Smooth muscle cell (in vitro differentiated cells): Measurements from ENCODE around the gene FLNB. TPM values are rescaled to one million over a fixed set of nuclear protein-coding genes. Genes with fewer than 3 reads are reported as not detected.

ENCODE experiments used
- DNase-seq: peaks from one replicate; lab custom pipeline; 2025; ENCODE audit not compliant: unreplicated experiment; lab: John Stamatoyannopoulos, UW
- H2AFZ ChIP-seq: fragments of 200-600 bp; sonication (generic); 2 replicates; pipeline ENCODE4 v1.6.0; 2016; ENCODE audit warnings: antibody characterized with exemption, low read depth, mild to moderate bottlenecking
- H3F3A ChIP-seq: fragments of 200-600 bp; sonication (generic); 2 replicates; pipeline ENCODE4 v1.6.0; 2017; ENCODE audit warnings: antibody characterized with exemption, low read depth
- H3K27ac ChIP-seq: fragments of 200-600 bp; sonication (generic); 2 replicates; pipeline ENCODE4 v1.5.1; 2016; ENCODE audit warnings: low read depth, mild to moderate bottlenecking
- H3K27me3 ChIP-seq: fragments of 200-600 bp; sonication (generic); 2 replicates; pipeline ENCODE4 v1.6.1; 2016; ENCODE audit warnings: low read depth, mild to moderate bottlenecking
- H3K36me3 ChIP-seq: fragments of 200-600 bp; sonication (generic); 2 replicates; pipeline ENCODE4 v1.5.1; 2016; ENCODE audit warnings: low read depth
- H3K4me1 ChIP-seq: fragments of 200-600 bp; sonication (generic); 2 replicates; pipeline ENCODE4 v1.5.1; 2016; ENCODE audit warnings: low read depth
- H3K4me2 ChIP-seq: fragments of 200-600 bp; sonication (generic); 2 replicates; pipeline ENCODE4 v1.6.0; 2016; ENCODE audit warnings: mild to moderate bottlenecking
- H3K4me3 ChIP-seq: fragments of 200-600 bp; sonication (generic); 2 replicates; pipeline ENCODE4 v1.5.1; 2016; ENCODE audit warnings: mild to moderate bottlenecking
- H3K79me2 ChIP-seq: fragments of 200-600 bp; sonication (generic); 2 replicates; pipeline ENCODE4 v1.6.0; 2016; ENCODE audit warnings: low read depth, mild to moderate bottlenecking
- H3K9ac ChIP-seq: fragments of 200-600 bp; sonication (generic); 2 replicates; pipeline ENCODE4 v1.6.0; 2016; ENCODE audit warnings: low read depth
- H3K9me3 ChIP-seq: fragments of 200-600 bp; sonication (generic); replicated peaks from 2 replicates; pipeline ENCODE4 v1.5.1; 2016; ENCODE audit warnings: low read depth
- H4K20me1 ChIP-seq: fragments of 200-600 bp; sonication (generic); 2 replicates; pipeline ENCODE4 v1.6.0; 2016; ENCODE audit warnings: low read depth
- CTCF ChIP-seq: fragments of 200-600 bp; sonication (generic); IDR thresholded peaks from 2 replicates; pipeline ENCODE4 v1.5.1; 2017; ENCODE audit warnings: borderline replicate concordance, mild to moderate bottlenecking, antibody characterized with exemption; ENCODE audit not compliant: insufficient read depth, poor library complexity, severe bottlenecking
- WGBS: methylation state at CpG from one replicate; pipeline ENCODE4 v1.1.7; 2016; ENCODE audit warnings: low lambda C conversion rate; 5-methylcytosine and 5-hydroxymethylcytosine counted together
- polyA plus RNA-seq: library from polyadenylated mRNA; unstranded; fragments of >200 nt; fragmentation: Nextera tagmentation; extraction: Ambion mirVana; gene quantifications from 2 replicates; pipeline ENCODE4 v1.2.1, GENCODE V29; 2016
- total RNA-seq: library from RNA; depleted of rRNA; stranded (reverse); fragments of >200 nt; gene quantifications from 2 replicates; pipeline ENCODE4 v1.2.3, GENCODE V29; 2014

FLNB gene
- total and polyA plus RNA-seq, 2 experiments from 2014 or later, result 52.7 to 145 TPM

GRCh38 chr3:58141766-58142345 lies 133.6 kb downstream of the FLNB start:
- Histone ChIP-seq H3K27me3 (no peaks in the 10 kb centered on the region), H3K4me1 (no peaks in the 10 kb centered on the region), H2AFZ (no peak overlapping the region), H3K4me2 (no peak overlapping the region), H3K9ac (no peak overlapping the region), H3F3A (no peaks in the 10 kb centered on the region), H3K27ac (no peak overlapping the region), H4K20me1 (peaks cover 47% of the 10 kb centered on the region), H3K9me3 (no peaks in the 10 kb centered on the region), H3K36me3 (peaks cover 29% of the 10 kb centered on the region), H3K4me3 (no peak overlapping the region), H3K79me2 (no peaks in the 10 kb centered on the region)
- TF ChIP-seq CTCF, result no peak
- DNase-seq, result no peak
- WGBS, result 98% methylated on average over 12 of the region's 12 CpGs

DNA sequence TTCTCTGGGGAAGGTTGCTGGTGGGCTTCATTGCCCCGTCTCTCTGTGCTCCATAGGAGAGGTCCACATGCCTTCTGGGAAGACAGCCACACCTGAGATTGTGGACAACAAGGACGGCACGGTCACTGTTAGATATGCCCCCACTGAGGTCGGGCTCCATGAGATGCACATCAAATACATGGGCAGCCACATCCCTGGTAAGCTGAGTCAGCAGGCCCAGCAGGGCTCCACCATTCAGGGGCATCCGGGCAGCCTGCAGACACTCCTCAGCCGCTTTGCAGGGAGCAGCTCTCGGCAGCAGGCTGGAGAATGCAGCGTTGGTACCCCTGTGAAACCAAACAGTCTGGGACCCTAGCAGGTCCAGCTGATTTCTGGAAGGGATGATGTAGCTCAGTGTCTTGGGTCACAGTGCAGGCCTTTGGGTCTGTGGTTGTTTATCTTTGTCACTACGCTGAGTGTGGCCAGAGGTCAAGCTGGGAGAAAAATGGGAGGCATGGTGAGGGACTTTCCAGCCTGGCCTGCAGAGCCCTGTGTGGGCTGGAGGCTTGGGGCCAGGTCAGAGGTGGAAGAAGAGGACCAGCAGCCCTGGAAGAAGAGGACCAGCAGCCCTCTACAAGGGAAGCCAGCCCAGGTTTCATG lies 135.3 kb downstream of the FLNB start:
- DNase-seq, result no peak
- TF ChIP-seq CTCF, result no peak
- Histone ChIP-seq H3K9me3 (no peaks in the 10 kb centered on the region), H3K4me3 (no peak overlapping the region), H3K79me2 (no peaks in the 10 kb centered on the region), H3K9ac (no peak overlapping the region), H3K4me2 (no peak overlapping the region), H3K36me3 (peaks cover 23% of the 10 kb centered on the region), H4K20me1 (peaks cover 53% of the 10 kb centered on the region), H3F3A (no peaks in the 10 kb centered on the region), H3K4me1 (no peaks in the 10 kb centered on the region), H2AFZ (no peak overlapping the region), H3K27ac (no peak overlapping the region), H3K27me3 (no peaks in the 10 kb centered on the region)
- WGBS, result 95% methylated on average over 9 of the region's 9 CpGs

DNA sequence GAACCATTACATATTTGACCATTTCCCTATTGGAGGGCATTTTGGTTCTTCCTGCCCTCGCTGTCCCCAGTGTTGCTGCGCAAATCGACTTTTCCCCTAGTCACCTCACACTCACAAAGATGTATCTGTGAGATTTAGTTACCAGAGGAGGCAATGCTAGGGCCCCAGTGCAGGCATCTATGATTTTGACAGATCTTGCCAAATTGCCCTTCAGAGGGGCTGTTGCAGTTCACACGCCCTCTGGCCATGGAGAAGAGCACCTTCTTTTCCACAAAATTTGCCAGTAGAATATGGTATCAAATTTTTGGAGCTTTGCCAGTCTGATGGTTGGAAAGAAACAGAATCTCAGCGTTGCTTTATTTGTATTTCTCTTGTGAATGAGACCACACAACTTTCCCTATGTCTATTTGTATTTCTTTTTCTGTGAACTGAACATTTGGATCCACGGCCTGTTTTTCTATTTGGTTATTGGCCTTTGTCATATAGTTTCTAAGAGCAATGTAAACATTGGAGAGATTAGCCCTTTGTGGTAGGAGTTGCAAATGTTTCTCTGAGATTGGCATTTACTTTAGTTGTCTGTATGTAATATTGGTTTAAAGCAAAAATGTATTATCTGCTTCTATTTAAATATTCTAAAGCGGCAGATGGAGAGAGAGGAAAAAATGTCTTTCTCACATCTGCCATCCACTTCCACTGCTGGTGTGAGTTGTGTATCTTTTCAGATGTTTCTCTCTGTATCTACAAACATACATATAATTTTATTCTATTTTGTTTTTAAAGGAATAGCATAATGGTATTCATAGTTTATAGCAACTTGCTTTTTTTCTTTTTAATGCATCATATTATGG lies 136.5 kb downstream of the FLNB start:
- no peaks in the 10 kb centered on the region for H3K27me3 ChIP-seq
- no peaks in the 10 kb centered on the region for H3F3A ChIP-seq
- H3K4me1 ChIP-seq, result no peaks in the 10 kb centered on the region
- H3K79me2 ChIP-seq, result no peaks in the 10 kb centered on the region
- no peaks in the 10 kb centered on the region for H3K9me3 ChIP-seq
- no peak overlapping the region for H3K9ac ChIP-seq
- no peak for TF ChIP-seq CTCF
- H3K4me3 ChIP-seq, result no peak overlapping the region
- H3K36me3 ChIP-seq, result peaks cover 24% of the 10 kb centered on the region
- H2AFZ ChIP-seq, result no peak overlapping the region
- no peak for DNase-seq
- peaks cover 46% of the 10 kb centered on the region for H4K20me1 ChIP-seq
- 89% methylated on average over 7 of the region's 7 CpGs for WGBS
- no peak overlapping the region for H3K27ac ChIP-seq
- H3K4me2 ChIP-seq, result no peak overlapping the region
